Coronary artery (tissue), 2 donors: ENCODE measurements around the gene NMNAT1.
"Not testable (repeated sequence)": the region's sequence is repeated elsewhere in the genome, so short reads cannot be mapped to it uniquely, and the experiment has no call there.

Experiments used
- DNase-seq: peaks from one replicate; pipeline ENCODE4 v3.0.0-alpha.2; 2017; ENCODE audit warnings: low spot score
- H3K27ac ChIP-seq, 2 donors: fragments of 200-600 bp; sonication (generic); one replicate each; pipeline ENCODE4 v1.5.1; 2016 to 2019
- H3K4me3 ChIP-seq: fragments of 200-600 bp; sonication (generic); 2 replicates; pipeline ENCODE4 v1.5.1; 2016; ENCODE audit warnings: mild to moderate bottlenecking, moderate library complexity
- TF ChIP-seq, protein P1 (sequence below): fragments of 200-600 bp; sonication (generic); IDR thresholded peaks from one replicate; pipeline ENCODE4 v1.5.1; 2019; ENCODE audit warnings: antibody characterized with exemption

NMNAT1 gene

DNA sequence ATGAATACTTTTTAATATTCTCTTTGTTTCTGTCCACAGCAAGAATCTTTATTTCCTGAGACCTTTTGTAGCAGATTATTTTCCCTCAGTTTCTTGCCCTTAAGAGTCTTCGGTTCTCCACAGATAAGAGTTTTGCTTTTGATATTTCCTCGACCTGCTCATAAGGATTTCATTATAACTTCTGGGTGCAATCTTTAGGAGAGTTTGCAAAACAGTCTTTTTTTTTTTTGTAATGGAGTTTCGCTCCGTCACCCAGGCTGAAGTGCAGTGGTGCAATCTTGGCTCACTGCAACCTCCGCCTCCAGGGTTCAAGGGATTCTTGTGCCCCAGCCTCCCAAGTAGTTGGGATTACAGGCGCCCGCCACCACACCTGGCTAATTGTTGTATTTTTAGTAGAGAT, 79.4 kb downstream of the NMNAT1 start:
- TF ChIP-seq, protein P1, sequence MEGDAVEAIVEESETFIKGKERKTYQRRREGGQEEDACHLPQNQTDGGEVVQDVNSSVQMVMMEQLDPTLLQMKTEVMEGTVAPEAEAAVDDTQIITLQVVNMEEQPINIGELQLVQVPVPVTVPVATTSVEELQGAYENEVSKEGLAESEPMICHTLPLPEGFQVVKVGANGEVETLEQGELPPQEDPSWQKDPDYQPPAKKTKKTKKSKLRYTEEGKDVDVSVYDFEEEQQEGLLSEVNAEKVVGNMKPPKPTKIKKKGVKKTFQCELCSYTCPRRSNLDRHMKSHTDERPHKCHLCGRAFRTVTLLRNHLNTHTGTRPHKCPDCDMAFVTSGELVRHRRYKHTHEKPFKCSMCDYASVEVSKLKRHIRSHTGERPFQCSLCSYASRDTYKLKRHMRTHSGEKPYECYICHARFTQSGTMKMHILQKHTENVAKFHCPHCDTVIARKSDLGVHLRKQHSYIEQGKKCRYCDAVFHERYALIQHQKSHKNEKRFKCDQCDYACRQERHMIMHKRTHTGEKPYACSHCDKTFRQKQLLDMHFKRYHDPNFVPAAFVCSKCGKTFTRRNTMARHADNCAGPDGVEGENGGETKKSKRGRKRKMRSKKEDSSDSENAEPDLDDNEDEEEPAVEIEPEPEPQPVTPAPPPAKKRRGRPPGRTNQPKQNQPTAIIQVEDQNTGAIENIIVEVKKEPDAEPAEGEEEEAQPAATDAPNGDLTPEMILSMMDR, result no peak
- no peak for DNase-seq

DNA sequence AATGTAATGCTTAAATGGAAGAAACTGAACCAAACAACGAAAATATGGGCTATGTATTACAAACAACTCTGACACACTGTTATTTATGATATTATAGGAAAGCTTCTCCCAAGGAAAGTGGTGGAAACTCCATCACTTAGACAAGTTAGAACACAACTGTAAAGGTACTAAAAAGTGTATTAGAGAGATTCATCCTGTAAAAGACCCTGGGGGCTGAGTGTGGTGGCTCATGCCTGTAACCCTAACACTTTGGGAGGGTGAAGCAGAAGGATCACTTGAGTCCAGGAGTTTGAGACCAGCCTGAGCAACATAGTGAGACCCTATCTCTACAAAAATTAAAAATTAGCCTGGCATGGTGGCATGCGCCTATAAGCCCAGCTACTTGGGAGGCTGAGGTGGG, 82.1 kb downstream of the NMNAT1 start:
- DNase-seq, result no peak
- Histone ChIP-seq H3K27ac (no peak overlapping the region), H3K4me3 (no peak overlapping the region)
- TF ChIP-seq, protein P1, result no peak

More for the DNA sequence above, 79.4 kb downstream of the NMNAT1 start:
- no peak overlapping the region for H3K4me3 ChIP-seq
- no peak overlapping the region for H3K27ac ChIP-seq

DNA sequence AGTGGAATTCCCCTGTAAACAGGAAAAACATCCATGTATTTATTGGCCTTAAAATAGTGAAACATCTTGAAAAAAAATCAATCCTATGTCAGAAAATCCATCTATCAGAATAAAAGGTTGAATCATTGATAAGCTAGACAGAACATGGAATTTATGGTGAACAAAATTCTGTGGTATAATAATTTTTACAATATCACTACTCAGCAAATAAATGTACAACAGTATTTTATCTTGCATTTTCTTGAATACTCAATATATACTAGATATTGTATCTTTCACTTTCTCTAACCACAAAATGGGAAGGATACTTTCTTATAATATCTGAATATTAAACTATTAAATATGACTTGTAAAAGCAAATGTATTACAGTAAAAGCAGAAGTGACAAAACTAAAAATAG, 83.8 kb downstream of the NMNAT1 start:
- H3K4me3 ChIP-seq, result no peak overlapping the region
- DNase-seq, result no peak
- TF ChIP-seq, protein P1, result no peak
- no peak overlapping the region for H3K27ac ChIP-seq

DNA sequence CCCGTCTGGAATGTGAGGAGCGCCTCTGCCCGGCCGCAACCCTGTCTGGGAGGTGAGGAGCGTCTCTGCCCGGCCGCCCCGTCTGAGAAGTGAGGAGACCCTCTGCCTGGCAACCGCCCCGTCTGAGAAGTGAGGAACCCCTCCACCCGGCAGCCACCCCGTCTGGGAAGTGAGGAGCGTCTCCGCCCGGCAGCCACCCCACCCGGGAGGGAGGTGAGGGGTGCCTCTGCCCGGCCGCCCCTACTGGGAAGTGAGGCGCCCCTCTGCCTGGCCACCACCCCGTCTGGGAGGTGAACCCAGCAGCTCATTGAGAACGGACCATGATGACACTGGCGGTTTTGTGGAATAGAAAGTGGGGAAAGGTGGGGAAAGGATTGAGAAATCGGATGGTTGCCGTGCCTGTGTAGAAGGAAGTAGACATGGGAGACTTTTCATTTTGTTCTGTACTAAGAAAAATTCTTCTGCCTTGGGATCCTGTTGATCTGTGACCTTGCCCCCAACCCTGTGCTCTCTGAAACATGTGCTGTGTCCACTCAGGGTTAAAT, 85.8 kb downstream of the NMNAT1 start:
- H3K4me3 ChIP-seq, DNase-seq, H3K27ac ChIP-seq: not testable (repeated sequence)

DNA sequence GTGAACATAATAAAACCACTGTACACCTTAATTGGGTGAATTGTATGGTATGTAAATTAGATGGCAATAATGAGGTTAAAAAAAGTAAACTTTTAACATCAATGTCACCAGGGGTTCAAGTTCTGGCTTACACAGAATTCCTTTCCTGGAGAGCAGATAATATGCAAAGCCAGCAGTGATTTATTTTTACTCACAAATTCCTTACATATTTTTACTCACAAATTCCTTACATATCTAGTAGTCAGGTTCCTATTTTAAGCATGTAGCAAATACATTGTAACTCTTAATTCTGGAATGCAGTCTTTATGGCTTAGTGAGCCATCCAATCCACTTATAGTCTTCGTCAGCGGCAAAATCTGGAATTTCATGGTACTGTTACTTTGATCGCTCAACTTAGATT, 88.2 kb downstream of the NMNAT1 start:
- H3K27ac ChIP-seq, result no peak overlapping the region
- DNase-seq, result no peak

DNA sequence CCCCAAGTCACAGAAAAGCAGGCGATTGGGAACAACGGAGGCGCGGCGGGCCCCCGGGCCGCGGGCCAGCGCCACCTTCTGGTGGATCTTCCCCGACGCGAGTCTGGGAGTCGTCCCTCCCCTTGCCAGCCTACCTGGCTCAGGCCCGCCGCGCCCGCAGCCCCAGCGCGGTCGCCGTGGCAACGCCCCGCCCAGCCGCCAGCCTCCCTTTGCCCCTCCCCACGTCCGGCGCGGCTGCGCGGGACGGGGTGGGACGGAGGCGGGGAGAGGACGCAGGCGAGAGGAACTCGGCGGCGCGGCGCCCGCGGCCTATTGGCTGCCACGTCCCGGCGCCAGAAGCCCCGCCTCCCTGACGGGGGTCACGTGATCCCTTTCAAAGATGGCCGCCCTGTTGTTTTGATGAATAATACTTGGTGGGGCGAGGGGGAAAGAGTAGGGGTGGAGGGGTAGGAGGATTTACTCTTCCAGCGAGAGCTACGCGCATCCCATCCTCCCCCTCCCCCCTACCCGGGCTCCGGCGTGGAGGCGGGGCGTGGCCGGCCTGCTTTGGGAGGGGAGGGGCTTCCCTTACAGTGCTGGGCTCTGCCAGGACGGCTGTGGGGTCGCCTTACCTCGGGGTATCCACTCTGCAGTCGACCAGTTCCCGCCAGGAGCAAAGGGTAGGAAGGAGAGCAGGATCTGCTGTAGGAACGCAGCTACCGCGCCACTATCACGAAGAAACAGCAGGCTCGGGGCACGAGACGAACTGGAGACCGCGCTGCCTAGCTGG, 89.5 kb downstream of the NMNAT1 start, which contains the start of gene UBE4B:
Gene UBE4B (plus strand): TSS at position 369 of the 769 bp plus-strand sequence. CDS start 713 bp downstream, outside the sequence.
- DNase-seq, result peak; percentile 98
- Histone ChIP-seq H3K4me3 (peak within 1 kb of the TSS; percentile 92), H3K27ac (peak within 1 kb of the TSS; percentile 79 to 96)
- TF ChIP-seq, protein P1, result peak; percentile 57

More for the DNA sequence above, 88.2 kb downstream of the NMNAT1 start:
- TF ChIP-seq, protein P1, result no peak
- H3K4me3 ChIP-seq, result no peak overlapping the region

DNA sequence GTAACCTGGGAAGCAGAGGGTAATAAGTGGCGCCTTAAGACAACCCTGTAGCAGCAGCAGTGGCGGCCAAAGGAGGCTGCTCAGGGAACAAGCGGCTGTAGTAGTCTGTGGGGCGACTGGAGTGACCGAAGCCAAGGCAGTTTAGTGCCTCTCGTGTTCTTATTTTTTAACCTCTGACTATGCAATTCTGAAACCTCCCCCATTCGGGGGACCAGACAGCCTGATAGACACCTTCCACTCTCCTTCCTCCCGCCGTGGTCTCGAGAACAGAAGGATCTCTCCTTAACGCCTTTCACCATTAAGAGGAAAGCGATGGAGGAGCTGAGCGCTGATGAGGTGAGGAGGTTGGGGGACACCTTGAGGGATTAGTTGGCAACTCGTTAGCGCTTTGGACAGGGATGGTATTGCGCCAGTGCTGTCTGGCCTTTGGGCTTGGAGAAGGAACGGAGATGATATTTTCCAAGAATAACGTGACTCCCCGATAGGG, 90.1 kb downstream of the NMNAT1 start:
- no peak for DNase-seq
- H3K27ac ChIP-seq, result peak overlapping the region; percentile 79 to 96
- H3K4me3 ChIP-seq, result peak overlapping the region; percentile 92
- TF ChIP-seq, protein P1, result no peak
